Activated T-helper 1 cell treated with anti-CD3 and anti-CD28 coated beads, Interleukin-12 subunit alpha, Interleukin-12 subunit beta, Interleukin-2, Interleukin-4 antibody, amounts not matched to agents 30 ng/mL and 10 ng/mL and 1 ng/mL, durations not matched to agents 14 hours and 24 hours and 36 hours (primary cell): ENCODE data around the gene ERICH3. TPM values are rescaled to one million over a fixed set of nuclear protein-coding genes. Genes with fewer than 3 reads are reported as not detected.

Source experiments
- DNase-seq: peaks from one replicate; pipeline ENCODE4 v3.0.0; 2021; ENCODE audit warnings: low spot score
- H3K27ac Mint-ChIP-seq: one replicate; pipeline ENCODE4 v1.8.0; 2021; ENCODE audit warnings: mild to moderate bottlenecking, mixed read lengths
- H3K27me3 Mint-ChIP-seq: one replicate; pipeline ENCODE4 v1.8.0; 2022; ENCODE audit warnings: mild to moderate bottlenecking, moderate library complexity, mixed read lengths; ENCODE audit not compliant: insufficient read depth
- H3K36me3 Mint-ChIP-seq: one replicate; pipeline ENCODE4 v1.8.0; 2021; ENCODE audit warnings: low read depth, mixed read lengths
- H3K4me1 Mint-ChIP-seq: one replicate; pipeline ENCODE4 v1.8.0; 2021; ENCODE audit warnings: low read depth, mixed read lengths
- H3K4me3 Mint-ChIP-seq: one replicate; pipeline ENCODE4 v1.8.0; 2021; ENCODE audit warnings: mild to moderate bottlenecking, moderate library complexity, mixed read lengths
- H3K9me3 Mint-ChIP-seq: one replicate; pipeline ENCODE4 v1.8.0; 2021; ENCODE audit warnings: mixed read lengths
- intact Hi-C: fragments of 100-400 bp; cut with micrococcal nuclease; formaldehyde crosslinking; loops from one replicate; pipeline ENCODE4 v1.15.1; 2024
- total RNA-seq: library from RNA; stranded (reverse); gene quantifications from 2 replicates; pipeline ENCODE4 v1.2.3, GENCODE V29; 2022

Gene ERICH3
- total RNA-seq, 1 donor from 2014 or later, result not detected

- no peaks in the 10 kb centered on the region for H3K4me1 Mint-ChIP-seq
These were observed 102.6 kb downstream of the ERICH3 start for GRCh38 chr1:74570797-74571492.

DNA sequence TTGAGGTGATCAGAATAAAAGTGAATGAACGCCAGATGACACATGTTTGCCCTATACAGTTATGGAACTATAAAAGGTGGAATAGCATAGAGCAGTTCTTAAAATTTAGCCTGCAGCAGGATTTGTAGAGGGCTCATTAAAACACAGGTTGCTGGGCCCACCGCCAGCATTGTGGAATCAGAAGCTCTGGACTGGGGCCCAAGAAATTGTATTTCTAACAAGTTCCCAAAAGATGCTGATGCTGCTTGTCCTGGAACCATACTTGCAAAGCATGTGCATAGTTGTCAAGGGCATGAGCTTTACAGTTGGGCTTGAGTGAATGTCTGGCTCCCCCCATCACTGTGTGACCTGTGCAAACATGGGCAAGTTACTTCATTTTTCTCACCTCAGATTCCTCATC, 123.7 kb downstream of the ERICH3 start:
- DNase-seq, result no peak
- intact Hi-C loops, result no loop called here
- H3K4me3 Mint-ChIP-seq, result no peak overlapping the region
- no peaks in the 10 kb centered on the region for H3K9me3 Mint-ChIP-seq
- H3K4me1 Mint-ChIP-seq, result no peaks in the 10 kb centered on the region
- H3K36me3 Mint-ChIP-seq, result no peaks in the 10 kb centered on the region
- H3K27me3 Mint-ChIP-seq, result peaks cover 2% of the 10 kb centered on the region
- H3K27ac Mint-ChIP-seq, result no peak overlapping the region

More at GRCh38 chr1:74570797-74571492, 102.6 kb downstream of the ERICH3 start:
- Mint-ChIP-seq H3K4me3 (no peak overlapping the region), H3K36me3 (no peaks in the 10 kb centered on the region), H3K27ac (no peak overlapping the region), H3K27me3 (no peaks in the 10 kb centered on the region), H3K9me3 (no peaks in the 10 kb centered on the region)
- DNase-seq, result no peak
- intact Hi-C loops, result no loop called here

DNA sequence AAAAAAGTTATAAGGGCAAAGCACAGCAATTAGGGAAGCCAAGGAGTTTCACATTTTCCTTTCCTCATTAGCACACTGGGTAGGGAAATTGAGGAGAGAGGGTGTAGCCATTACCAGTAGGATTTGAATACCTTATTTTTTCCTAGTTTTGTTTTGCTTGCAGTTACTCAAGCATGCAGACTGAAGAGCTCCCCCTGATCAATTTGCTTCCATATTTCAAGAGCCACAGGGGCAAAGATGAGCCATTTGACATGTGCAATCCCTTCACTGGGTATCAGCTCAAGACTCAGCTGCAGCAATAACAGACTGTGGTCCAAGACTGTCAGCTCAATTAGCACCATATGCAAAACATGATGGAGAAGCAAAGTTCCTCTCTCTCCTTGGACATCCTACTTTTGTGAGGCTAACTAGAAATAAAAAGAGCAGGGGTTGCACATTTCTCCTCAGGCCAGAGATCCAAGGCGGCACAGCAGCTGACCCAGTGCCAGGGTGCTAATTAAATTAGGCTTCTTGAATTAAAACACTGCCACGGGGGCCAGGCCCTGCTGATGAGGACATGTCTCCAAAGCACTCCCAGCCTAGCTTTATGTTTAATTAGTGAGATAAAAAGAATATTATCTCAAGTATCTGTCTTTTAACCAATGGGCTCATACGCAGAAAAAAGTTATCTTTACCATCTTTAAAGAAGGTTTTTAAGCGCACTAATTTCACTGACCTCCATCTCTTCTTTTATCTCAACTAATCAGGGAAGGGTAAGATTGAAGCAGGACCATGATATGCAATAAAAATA, 124.4 kb downstream of the ERICH3 start:
- no peak overlapping the region for H3K4me3 Mint-ChIP-seq
- H3K27ac Mint-ChIP-seq, result no peak overlapping the region
- intact Hi-C loops, result no loop called here
- no peak for DNase-seq
- H3K27me3 Mint-ChIP-seq, result no peaks in the 10 kb centered on the region
- H3K4me1 Mint-ChIP-seq, result no peaks in the 10 kb centered on the region
- no peaks in the 10 kb centered on the region for H3K36me3 Mint-ChIP-seq
- H3K9me3 Mint-ChIP-seq, result no peaks in the 10 kb centered on the region

GRCh38 chr1:74545821-74546220, 127.8 kb downstream of the ERICH3 start:
- DNase-seq, result no peak
- intact Hi-C loops, result no loop called here
- no peaks in the 10 kb centered on the region for H3K36me3 Mint-ChIP-seq
- no peaks in the 10 kb centered on the region for H3K4me1 Mint-ChIP-seq
- no peak overlapping the region for H3K27ac Mint-ChIP-seq
- no peaks in the 10 kb centered on the region for H3K27me3 Mint-ChIP-seq
- no peak overlapping the region for H3K4me3 Mint-ChIP-seq
- no peaks in the 10 kb centered on the region for H3K9me3 Mint-ChIP-seq

DNA sequence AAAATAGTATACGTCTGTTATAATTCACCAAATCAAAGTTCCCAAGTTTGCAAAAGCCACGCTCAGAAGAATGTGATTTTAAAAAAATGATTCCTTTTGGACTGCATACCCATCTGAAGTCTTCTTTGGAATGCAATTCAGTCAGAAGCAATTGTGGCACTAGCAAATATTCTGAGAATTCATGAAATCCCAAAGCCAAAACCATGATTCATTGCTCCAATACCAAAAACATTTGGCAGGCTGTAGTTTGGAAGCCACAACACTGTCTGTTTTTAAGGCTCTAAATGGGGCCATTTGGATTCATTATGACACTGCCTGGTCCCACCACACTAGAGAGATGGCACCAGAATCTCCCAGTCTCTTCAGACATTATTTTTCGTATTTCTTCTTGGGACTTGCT, 139.4 kb downstream of the ERICH3 start:
- no peak overlapping the region for H3K4me3 Mint-ChIP-seq
- H3K4me1 Mint-ChIP-seq, result no peaks in the 10 kb centered on the region
- no peaks in the 10 kb centered on the region for H3K9me3 Mint-ChIP-seq
- intact Hi-C loops, result no loop called here
- DNase-seq, result no peak
- no peak overlapping the region for H3K27ac Mint-ChIP-seq
- no peaks in the 10 kb centered on the region for H3K36me3 Mint-ChIP-seq
- no peaks in the 10 kb centered on the region for H3K27me3 Mint-ChIP-seq

DNA sequence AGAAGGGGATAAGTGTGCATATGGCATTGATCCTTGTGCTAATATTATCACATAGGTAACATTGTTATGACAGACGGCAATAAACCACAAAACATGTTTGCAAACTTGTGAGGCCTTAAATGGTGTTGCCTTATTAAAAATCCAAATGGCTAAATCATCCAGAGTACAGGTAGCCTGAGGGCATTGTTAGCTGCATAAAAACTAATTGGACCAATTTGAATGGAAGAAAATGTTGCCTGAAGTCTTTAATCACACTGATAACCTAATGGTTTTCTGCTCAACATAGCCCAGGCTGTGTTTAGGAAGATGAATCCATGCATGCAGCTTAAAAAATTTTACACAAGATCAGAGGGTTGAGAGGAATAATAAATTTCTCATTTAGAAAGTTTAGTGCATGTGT, 141.8 kb downstream of the ERICH3 start:
- H3K27me3 Mint-ChIP-seq, result no peaks in the 10 kb centered on the region
- no peaks in the 10 kb centered on the region for H3K36me3 Mint-ChIP-seq
- no peaks in the 10 kb centered on the region for H3K9me3 Mint-ChIP-seq
- no peaks in the 10 kb centered on the region for H3K4me1 Mint-ChIP-seq
- H3K27ac Mint-ChIP-seq, result no peak overlapping the region
- DNase-seq, result no peak
- no peak overlapping the region for H3K4me3 Mint-ChIP-seq
- intact Hi-C loops, result no loop called here

DNA sequence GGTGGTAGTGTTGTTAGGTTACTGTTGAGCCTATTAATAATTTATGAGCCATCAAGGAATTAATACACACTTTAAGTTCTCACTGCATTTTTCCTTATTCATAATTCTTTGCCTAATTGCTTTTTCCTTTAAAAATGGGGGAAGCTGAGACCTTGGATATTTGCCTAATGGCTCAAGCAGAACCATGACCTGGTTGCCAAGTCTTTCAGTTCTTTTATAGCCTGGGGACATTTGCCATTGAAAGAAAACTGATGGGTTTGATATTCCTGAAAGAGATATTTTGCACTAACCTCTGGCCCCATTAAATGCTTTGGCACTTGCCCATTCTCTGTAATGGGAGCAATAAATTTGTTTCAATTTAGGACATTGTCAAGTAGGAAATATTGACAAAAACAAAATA, 142.7 kb downstream of the ERICH3 start:
- no peak for DNase-seq
- Mint-ChIP-seq H3K4me1 (no peaks in the 10 kb centered on the region), H3K9me3 (no peaks in the 10 kb centered on the region), H3K27me3 (no peaks in the 10 kb centered on the region), H3K4me3 (no peak overlapping the region), H3K36me3 (no peaks in the 10 kb centered on the region), H3K27ac (no peak overlapping the region)
- intact Hi-C loops, result no loop called here

GRCh38 chr1:74528123-74528522, 145.5 kb downstream of the ERICH3 start:
- H3K4me1 Mint-ChIP-seq, result no peaks in the 10 kb centered on the region
- peaks cover 2% of the 10 kb centered on the region for H3K27me3 Mint-ChIP-seq

GRCh38 chr1:74526708-74527107, 146.9 kb downstream of the ERICH3 start:
- H3K4me3 Mint-ChIP-seq, result no peak overlapping the region
- no peaks in the 10 kb centered on the region for H3K4me1 Mint-ChIP-seq
- intact Hi-C loops, result no loop called here
- DNase-seq, result no peak
- H3K9me3 Mint-ChIP-seq, result no peaks in the 10 kb centered on the region
- H3K27ac Mint-ChIP-seq, result no peak overlapping the region
- H3K27me3 Mint-ChIP-seq, result peaks cover 2% of the 10 kb centered on the region
- no peaks in the 10 kb centered on the region for H3K36me3 Mint-ChIP-seq

More at GRCh38 chr1:74528123-74528522, 145.5 kb downstream of the ERICH3 start:
- Mint-ChIP-seq H3K4me3 (no peak overlapping the region), H3K36me3 (no peaks in the 10 kb centered on the region), H3K27ac (no peak overlapping the region), H3K9me3 (no peaks in the 10 kb centered on the region)
- intact Hi-C loops, result no loop called here
- DNase-seq, result no peak

DNA sequence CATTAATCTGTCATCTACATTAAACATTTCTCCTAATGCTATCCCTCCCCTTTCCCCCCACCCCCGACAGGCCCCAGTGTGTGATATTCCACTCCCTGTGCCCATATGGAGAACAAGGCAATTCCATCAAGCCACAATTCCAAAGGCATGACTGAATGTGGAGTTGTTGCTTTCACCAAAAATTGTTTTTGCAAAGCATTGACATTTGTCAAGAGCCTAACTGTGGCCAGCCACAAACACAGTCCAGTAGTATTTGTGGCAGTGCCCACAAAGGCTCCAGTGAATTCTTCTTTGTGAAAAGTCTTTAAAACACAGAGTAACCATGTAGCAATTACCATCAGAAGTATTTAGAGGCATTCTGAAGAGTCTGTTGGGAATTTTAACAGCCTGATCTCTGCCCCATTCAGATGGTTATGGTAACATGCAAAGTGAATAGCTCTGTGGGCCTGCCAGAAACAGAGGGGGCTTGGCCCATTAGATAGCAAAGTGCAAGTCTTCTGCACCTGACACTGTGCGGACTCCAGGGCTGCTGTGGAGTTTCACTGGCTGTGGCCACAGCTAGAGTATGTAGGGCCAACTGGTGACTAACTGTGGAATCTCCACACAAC, 149.6 kb downstream of the ERICH3 start:
- no peak for DNase-seq
- H3K4me3 Mint-ChIP-seq, result no peak overlapping the region
- no peaks in the 10 kb centered on the region for H3K36me3 Mint-ChIP-seq
- H3K27ac Mint-ChIP-seq, result no peak overlapping the region
- peaks cover 2% of the 10 kb centered on the region for H3K27me3 Mint-ChIP-seq
- intact Hi-C loops, result no loop called here
- H3K9me3 Mint-ChIP-seq, result no peaks in the 10 kb centered on the region
- H3K4me1 Mint-ChIP-seq, result no peaks in the 10 kb centered on the region

- DNase-seq, result no peak
- no peak overlapping the region for H3K4me3 Mint-ChIP-seq
- H3K27me3 Mint-ChIP-seq, result peaks cover 2% of the 10 kb centered on the region
- intact Hi-C loops, result no loop called here
- H3K36me3 Mint-ChIP-seq, result no peaks in the 10 kb centered on the region
- H3K4me1 Mint-ChIP-seq, result no peaks in the 10 kb centered on the region
- no peak overlapping the region for H3K27ac Mint-ChIP-seq
- no peaks in the 10 kb centered on the region for H3K9me3 Mint-ChIP-seq
These were observed 151.4 kb downstream of the ERICH3 start for GRCh38 chr1:74522148-74522547.
